Chondrocyte (in vitro differentiated cells): ENCODE measurements around the gene RPAP3. TPM values are rescaled to one million over a fixed set of nuclear protein-coding genes. Genes with fewer than 3 reads are reported as not detected.

ENCODE experiments used
- DNase-seq: peaks from one replicate; pipeline ENCODE4 v3.0.0; 2021; ENCODE audit warnings: mixed read lengths, low spot score
- H3K27ac Mint-ChIP-seq: one replicate; pipeline ENCODE4 v1.8.0; 2021; ENCODE audit warnings: mild to moderate bottlenecking, moderate library complexity, mixed read lengths; ENCODE audit not compliant: unreplicated experiment
- H3K27me3 Mint-ChIP-seq: 2 replicates; pipeline ENCODE4 v1.8.0; 2021; ENCODE audit warnings: low read depth, mixed read lengths
- H3K36me3 Mint-ChIP-seq: 2 replicates; pipeline ENCODE4 v1.8.0; 2021; ENCODE audit warnings: low read depth, mixed read lengths
- H3K4me1 Mint-ChIP-seq: 2 replicates; pipeline ENCODE4 v1.8.0; 2021; ENCODE audit warnings: low read depth, mild to moderate bottlenecking, mixed read lengths
- H3K4me3 Mint-ChIP-seq: one replicate; pipeline ENCODE4 v1.8.0; 2021; ENCODE audit warnings: mild to moderate bottlenecking, moderate library complexity, mixed read lengths; ENCODE audit not compliant: unreplicated experiment
- H3K9me3 Mint-ChIP-seq: 2 replicates; pipeline ENCODE4 v1.8.0; 2021; ENCODE audit warnings: low read depth, mixed read lengths
- CTCF ChIP-seq: fragments of 200-600 bp; sonication (generic); IDR thresholded peaks from 2 replicates; pipeline ENCODE4 v1.5.0; 2021; ENCODE audit warnings: antibody characterized with exemption, mild to moderate bottlenecking, moderate library complexity
- total RNA-seq: library from RNA; stranded (reverse); gene quantifications from 3 replicates; pipeline ENCODE4 v1.2.1, GENCODE V29; 2021

RPAP3 gene
- total RNA-seq, 1 donor from 2014 or later, result 26.1 TPM

DNA sequence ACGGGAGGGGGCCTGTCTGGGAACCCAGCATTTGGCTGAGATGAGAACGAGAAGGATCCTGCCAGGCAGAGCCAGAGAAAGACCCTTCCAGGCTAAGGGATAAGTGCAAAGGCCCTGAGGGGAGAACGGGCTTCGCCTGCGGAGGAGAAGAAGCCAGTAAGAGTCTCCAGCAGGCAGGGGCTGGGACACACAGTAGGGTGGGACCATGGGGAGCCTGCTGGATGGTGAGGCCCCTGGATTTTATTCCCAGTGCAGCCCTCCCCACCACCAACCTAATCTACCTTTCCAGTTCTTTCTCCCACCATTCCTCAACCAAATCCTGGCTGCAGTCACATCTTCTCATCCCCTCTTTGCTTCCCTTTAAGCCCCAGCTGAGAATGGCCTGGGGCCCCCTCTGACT lies 40.2 kb upstream of the RPAP3 start:
- Mint-ChIP-seq H3K4me3 (no peak overlapping the region), H3K36me3 (no peaks in the 10 kb centered on the region), H3K27ac (no peak overlapping the region), H3K4me1 (peaks cover 6% of the 10 kb centered on the region), H3K27me3 (peaks cover 41% of the 10 kb centered on the region), H3K9me3 (no peaks in the 10 kb centered on the region)
- TF ChIP-seq CTCF, result no peak
- DNase-seq, result no peak

DNA sequence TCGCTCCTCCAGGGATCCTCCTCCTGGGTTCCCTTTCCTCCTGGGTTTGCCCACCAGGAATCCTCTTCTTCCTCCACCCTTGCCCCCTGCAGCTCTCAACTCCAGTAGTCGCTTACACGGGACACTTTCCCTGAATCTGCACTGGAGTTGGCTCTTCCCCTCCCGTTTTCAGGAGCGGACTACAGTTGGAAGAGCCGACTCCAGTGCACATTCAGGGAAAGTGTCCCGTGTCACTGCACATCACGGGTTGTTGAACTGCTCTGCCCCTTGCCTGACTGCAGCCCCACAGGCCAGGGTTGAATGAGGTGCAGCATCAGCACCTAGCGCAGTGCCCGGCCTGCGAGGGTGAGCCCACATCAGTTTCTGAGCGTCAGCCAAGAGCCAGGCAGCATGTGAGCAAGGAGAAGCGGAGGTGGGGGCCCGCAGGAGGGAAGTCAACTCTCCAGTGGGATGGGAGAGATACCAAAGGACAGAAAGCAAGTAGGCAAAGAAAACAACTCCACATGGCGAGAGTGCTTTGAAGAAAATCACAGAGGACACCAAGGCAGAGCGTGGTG lies 39.7 kb upstream of the RPAP3 start:
- no peaks in the 10 kb centered on the region for H3K36me3 Mint-ChIP-seq
- peaks cover 41% of the 10 kb centered on the region for H3K27me3 Mint-ChIP-seq
- H3K9me3 Mint-ChIP-seq, result no peaks in the 10 kb centered on the region

DNA sequence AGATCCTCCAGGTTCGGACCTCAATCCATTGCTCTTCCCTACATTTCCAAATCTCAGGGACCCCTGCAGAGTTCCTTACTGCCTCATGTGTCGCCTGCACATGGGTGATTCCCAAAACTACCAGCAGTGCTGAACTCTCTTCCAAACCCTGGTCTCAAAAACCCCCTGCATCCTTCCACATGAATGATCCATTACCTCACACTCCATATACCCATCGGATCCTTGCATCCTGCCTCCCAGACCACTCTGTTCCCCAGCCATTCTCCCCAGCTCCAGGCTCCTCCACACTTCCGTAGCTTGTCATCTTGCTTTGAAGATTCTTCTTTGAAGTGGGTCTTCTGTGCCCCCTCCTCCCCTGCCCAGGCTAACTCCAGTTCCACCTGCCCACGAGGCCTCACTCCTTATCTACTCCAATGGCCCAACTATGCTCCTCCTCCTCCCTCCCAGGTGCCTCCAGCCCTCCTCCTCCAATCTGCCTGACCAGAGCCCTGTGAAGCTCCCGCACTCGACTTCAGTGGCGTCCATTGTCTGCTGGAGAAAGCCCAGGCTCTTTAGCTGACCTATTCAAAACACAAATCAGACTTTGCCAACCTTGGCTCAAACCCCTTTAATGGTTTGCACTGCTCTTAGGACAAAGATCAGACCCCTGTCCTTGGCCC lies 39.1 kb upstream of the RPAP3 start:
- Mint-ChIP-seq H3K27ac (no peak overlapping the region), H3K36me3 (no peaks in the 10 kb centered on the region), H3K27me3 (peaks cover 39% of the 10 kb centered on the region), H3K4me3 (no peak overlapping the region), H3K9me3 (no peaks in the 10 kb centered on the region), H3K4me1 (peaks cover 12% of the 10 kb centered on the region)
- no peak for TF ChIP-seq CTCF
- DNase-seq, result no peak

More for the DNA sequence above, 39.7 kb upstream of the RPAP3 start:
- no peak overlapping the region for H3K4me3 Mint-ChIP-seq
- peaks cover 10% of the 10 kb centered on the region for H3K4me1 Mint-ChIP-seq
- TF ChIP-seq CTCF, result no peak
- H3K27ac Mint-ChIP-seq, result no peak overlapping the region
- DNase-seq, result no peak

DNA sequence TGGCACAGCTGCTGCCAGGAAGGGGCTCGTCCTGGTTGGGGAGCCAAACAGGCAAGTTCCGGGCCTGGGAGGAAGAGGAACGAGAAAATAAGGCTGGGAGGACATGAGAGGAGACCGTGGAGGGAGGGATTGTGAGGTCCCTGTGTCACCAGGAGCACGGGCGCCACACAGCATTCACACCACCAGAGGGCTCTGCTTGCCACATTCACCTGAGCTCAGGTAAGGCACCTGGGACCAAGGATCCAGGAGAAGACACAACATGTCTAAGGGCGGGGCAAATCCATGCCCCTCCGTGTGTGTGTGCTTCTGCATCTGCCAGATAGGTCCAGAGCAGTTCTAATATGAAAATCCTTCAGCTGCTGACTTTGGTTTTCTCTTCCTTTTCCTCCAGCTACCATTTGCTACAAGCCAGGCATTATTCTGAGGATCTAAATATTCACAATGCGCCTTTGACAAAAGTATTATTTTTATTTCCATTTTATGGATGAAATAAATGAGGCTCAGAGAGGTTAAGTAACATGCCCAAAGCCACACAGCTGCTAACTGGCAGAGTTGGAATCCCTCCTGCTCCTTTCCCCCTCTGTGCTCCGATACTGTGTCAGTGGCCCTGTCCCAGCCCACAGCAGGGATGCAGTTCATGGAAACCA lies 38.3 kb upstream of the RPAP3 start:
- H3K27me3 Mint-ChIP-seq, result peaks cover 38% of the 10 kb centered on the region
- H3K4me3 Mint-ChIP-seq, result no peak overlapping the region
- no peaks in the 10 kb centered on the region for H3K36me3 Mint-ChIP-seq
- H3K27ac Mint-ChIP-seq, result peak overlapping the region; percentile 47
- TF ChIP-seq CTCF, result peak; percentile 67
- no peak for DNase-seq
- no peaks in the 10 kb centered on the region for H3K9me3 Mint-ChIP-seq
- peaks cover 12% of the 10 kb centered on the region for H3K4me1 Mint-ChIP-seq

GRCh38 chr12:47743311-47743860 lies 37.6 kb upstream of the RPAP3 start:
- H3K27me3 Mint-ChIP-seq, result peaks cover 34% of the 10 kb centered on the region
- peak overlapping the region; percentile 47 for H3K27ac Mint-ChIP-seq
- no peak overlapping the region for H3K4me3 Mint-ChIP-seq

More at GRCh38 chr12:47743311-47743860, 37.6 kb upstream of the RPAP3 start:
- no peaks in the 10 kb centered on the region for H3K36me3 Mint-ChIP-seq
- no peaks in the 10 kb centered on the region for H3K9me3 Mint-ChIP-seq
- TF ChIP-seq CTCF, result no peak
- H3K4me1 Mint-ChIP-seq, result peaks cover 12% of the 10 kb centered on the region
- DNase-seq, result no peak
